HL-60 (cell line): ENCODE measurements around the gene TSC22D2.

Source experiments
- CTCF ChIP-seq: IDR thresholded peaks from one replicate; pipeline ENCODE4 v1.5.1; 2011; ENCODE audit warnings: low read length, control low read depth, inconsistent platforms; ENCODE audit not compliant: insufficient read depth
- GABPA ChIP-seq: IDR thresholded peaks from 2 replicates; pipeline ENCODE4 v1.6.1; 2012; ENCODE audit warnings: low read depth
- POLR2AphosphoS5 ChIP-seq: IDR thresholded peaks from 2 replicates; pipeline ENCODE4 v1.6.1; 2012; ENCODE audit warnings: low read depth
- TF ChIP-seq, protein P1 (sequence below): IDR thresholded peaks from 2 replicates; pipeline ENCODE4 v1.6.1; 2012; ENCODE audit warnings: low read depth; ENCODE audit not compliant: insufficient replicate concordance

DNA sequence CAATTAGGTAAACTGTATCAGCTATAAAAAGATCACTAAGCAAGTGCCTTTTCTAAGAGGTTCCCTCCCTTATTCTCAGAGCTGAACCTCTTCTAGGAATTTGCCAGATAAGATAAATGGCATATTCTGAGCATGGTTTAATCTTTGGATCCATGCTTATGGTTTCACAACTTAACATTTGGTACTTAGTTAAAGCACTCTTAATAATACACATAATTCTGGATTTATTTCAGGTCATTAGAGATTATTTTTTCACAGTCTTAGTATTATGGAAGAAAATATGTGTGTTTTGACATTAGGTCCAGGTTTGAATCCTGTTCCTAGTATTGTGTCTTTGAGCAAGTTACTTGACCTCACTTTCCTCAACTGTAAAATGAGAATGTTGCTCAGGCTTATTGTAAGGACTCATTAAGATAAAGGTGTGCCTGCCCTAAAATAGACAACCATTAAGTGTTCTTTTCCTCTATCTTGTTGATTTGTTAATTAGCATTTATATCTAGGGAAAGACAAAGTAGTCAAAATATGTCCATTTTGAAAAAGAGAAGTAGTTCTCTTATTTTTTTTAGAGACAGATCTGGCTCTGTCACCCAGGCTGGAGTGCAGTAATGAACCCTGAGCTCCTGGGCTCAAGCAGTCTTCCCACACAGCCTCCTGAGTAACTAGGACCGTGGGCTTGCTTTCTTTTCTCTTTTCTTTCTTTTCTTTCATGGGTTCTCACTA is 43.4 kb downstream of the TSC22D2 start:
- no peak for TF ChIP-seq CTCF
- TF ChIP-seq, protein P1, sequence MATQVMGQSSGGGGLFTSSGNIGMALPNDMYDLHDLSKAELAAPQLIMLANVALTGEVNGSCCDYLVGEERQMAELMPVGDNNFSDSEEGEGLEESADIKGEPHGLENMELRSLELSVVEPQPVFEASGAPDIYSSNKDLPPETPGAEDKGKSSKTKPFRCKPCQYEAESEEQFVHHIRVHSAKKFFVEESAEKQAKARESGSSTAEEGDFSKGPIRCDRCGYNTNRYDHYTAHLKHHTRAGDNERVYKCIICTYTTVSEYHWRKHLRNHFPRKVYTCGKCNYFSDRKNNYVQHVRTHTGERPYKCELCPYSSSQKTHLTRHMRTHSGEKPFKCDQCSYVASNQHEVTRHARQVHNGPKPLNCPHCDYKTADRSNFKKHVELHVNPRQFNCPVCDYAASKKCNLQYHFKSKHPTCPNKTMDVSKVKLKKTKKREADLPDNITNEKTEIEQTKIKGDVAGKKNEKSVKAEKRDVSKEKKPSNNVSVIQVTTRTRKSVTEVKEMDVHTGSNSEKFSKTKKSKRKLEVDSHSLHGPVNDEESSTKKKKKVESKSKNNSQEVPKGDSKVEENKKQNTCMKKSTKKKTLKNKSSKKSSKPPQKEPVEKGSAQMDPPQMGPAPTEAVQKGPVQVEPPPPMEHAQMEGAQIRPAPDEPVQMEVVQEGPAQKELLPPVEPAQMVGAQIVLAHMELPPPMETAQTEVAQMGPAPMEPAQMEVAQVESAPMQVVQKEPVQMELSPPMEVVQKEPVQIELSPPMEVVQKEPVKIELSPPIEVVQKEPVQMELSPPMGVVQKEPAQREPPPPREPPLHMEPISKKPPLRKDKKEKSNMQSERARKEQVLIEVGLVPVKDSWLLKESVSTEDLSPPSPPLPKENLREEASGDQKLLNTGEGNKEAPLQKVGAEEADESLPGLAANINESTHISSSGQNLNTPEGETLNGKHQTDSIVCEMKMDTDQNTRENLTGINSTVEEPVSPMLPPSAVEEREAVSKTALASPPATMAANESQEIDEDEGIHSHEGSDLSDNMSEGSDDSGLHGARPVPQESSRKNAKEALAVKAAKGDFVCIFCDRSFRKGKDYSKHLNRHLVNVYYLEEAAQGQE, result no peak
- no peak for TF ChIP-seq POLR2AphosphoS5
- no peak for TF ChIP-seq GABPA
